Large intestine (tissue), 3 donors: ENCODE results near the gene EIF4B. TPM values are rescaled to one million over a fixed set of nuclear protein-coding genes. Genes with fewer than 3 reads are reported as not detected.
"Not testable (repeated sequence)": the region's sequence is repeated elsewhere in the genome, so short reads cannot be mapped to it uniquely, and the experiment has no call there.

ENCODE experiments used
- DNase-seq, 2 donors: peaks; one replicate each; pipeline versions ENCODE4 v3.0.0 to v3.0.0-alpha.2; 2013
- H3K27ac ChIP-seq: one replicate; pipeline ENCODE4 v1.5.1; 2013; ENCODE audit warnings: low read length
- H3K27me3 ChIP-seq: 2 replicates; pipeline ENCODE4 v1.6.1; 2013; ENCODE audit warnings: low read length; ENCODE audit not compliant: control insufficient read depth, insufficient read depth
- H3K36me3 ChIP-seq: 2 replicates; pipeline ENCODE4 v1.6.1; 2013; ENCODE audit warnings: low read length; ENCODE audit not compliant: control insufficient read depth, insufficient read depth
- H3K4me1 ChIP-seq: one replicate; pipeline ENCODE4 v1.6.1; 2013; ENCODE audit warnings: low read length; ENCODE audit not compliant: control insufficient read depth, insufficient read depth
- H3K4me3 ChIP-seq: one replicate; pipeline ENCODE4 v1.5.1; 2013; ENCODE audit warnings: low read length
- H3K9me3 ChIP-seq: one replicate; pipeline ENCODE4 v1.6.1; 2013; ENCODE audit warnings: mild to moderate bottlenecking, low read depth, low read length, moderate library complexity; ENCODE audit not compliant: control insufficient read depth
- WGBS: methylation state at CpG from one replicate; pipeline ENCODE4 v1.1.5; 2013; ENCODE audit warnings: low lambda C conversion rate; ENCODE audit not compliant: insufficient coverage; 5-methylcytosine and 5-hydroxymethylcytosine counted together
- polyA plus RNA-seq: library from polyadenylated mRNA; unstranded; fragments of 120-200 nt; gene quantifications from one replicate; pipeline ENCODE4 v1.2.1, GENCODE V29; 2013

The EIF4B gene
- polyA plus RNA-seq, 1 donor, result 418 TPM

GRCh38 chr12:52992699-52993557, 13.3 kb upstream of the EIF4B start:
- Histone ChIP-seq H3K27ac (peak overlapping the region; percentile 67), H3K36me3 (no peaks in the 10 kb centered on the region), H3K4me3 (no peak overlapping the region), H3K9me3 (no peaks in the 10 kb centered on the region), H3K4me1 (peaks cover 29% of the 10 kb centered on the region), H3K27me3 (no peaks in the 10 kb centered on the region)
- DNase-seq, result peak; percentile 87 to 94
- WGBS, result 17% methylated on average over 1 of the region's 7 CpGs

GRCh38 chr12:52993558-52993869, 12.7 kb upstream of the EIF4B start:
- Histone ChIP-seq H3K27ac (peak overlapping the region; percentile 67), H3K27me3 (no peaks in the 10 kb centered on the region), H3K4me3 (no peak overlapping the region), H3K4me1 (peaks cover 29% of the 10 kb centered on the region), H3K36me3 (no peaks in the 10 kb centered on the region), H3K9me3 (no peaks in the 10 kb centered on the region)
- DNase-seq, result no peak

- H3K9me3 ChIP-seq, result no peaks in the 10 kb centered on the region
- H3K27me3 ChIP-seq, result no peaks in the 10 kb centered on the region
- no peak overlapping the region for H3K27ac ChIP-seq
- peaks cover 23% of the 10 kb centered on the region for H3K4me1 ChIP-seq
- H3K36me3 ChIP-seq, result no peaks in the 10 kb centered on the region
- no peak overlapping the region for H3K4me3 ChIP-seq
- WGBS, result no CpG with 5 or more reads among the region's 5 CpGs
- DNase-seq, result no peak
Measured at GRCh38 chr12:53004178-53004577, 2.1 kb upstream of the EIF4B start.

- no peak overlapping the region for H3K27ac ChIP-seq
- DNase-seq, result no peak
- 80% methylated on average over 1 of the region's 2 CpGs for WGBS
Measured at GRCh38 chr12:53004582-53004981, 1.7 kb upstream of the EIF4B start.

GRCh38 chr12:53005215-53005985, 856 bp upstream of the EIF4B start:
- peak in 1 of 2 donors; percentile 39 for DNase-seq

More at GRCh38 chr12:53004582-53004981, 1.7 kb upstream of the EIF4B start:
- no peaks in the 10 kb centered on the region for H3K9me3 ChIP-seq
- H3K4me1 ChIP-seq, result peaks cover 21% of the 10 kb centered on the region
- no peaks in the 10 kb centered on the region for H3K36me3 ChIP-seq
- no peak overlapping the region for H3K4me3 ChIP-seq
- no peaks in the 10 kb centered on the region for H3K27me3 ChIP-seq

GRCh38 chr12:53006810-53007309, 604 bp downstream of the EIF4B start:
- H3K36me3 ChIP-seq, result peaks cover 7% of the 10 kb centered on the region

More at GRCh38 chr12:53005215-53005985, 856 bp upstream of the EIF4B start:
- Histone ChIP-seq H3K4me3 (peak overlapping the region; percentile 90), H3K36me3 (no peaks in the 10 kb centered on the region), H3K9me3 (no peaks in the 10 kb centered on the region), H3K27ac (peak overlapping the region; percentile 94), H3K4me1 (peaks cover 14% of the 10 kb centered on the region), H3K27me3 (no peaks in the 10 kb centered on the region)
- 40% methylated on average over 1 of the region's 28 CpGs for WGBS

GRCh38 chr12:53007343-53007742, 1.1 kb downstream of the EIF4B start:
- H3K4me3 ChIP-seq, result peak overlapping the region; percentile 90
- DNase-seq, result no peak
- no CpG with 5 or more reads among the region's 4 CpGs for WGBS
- no peaks in the 10 kb centered on the region for H3K27me3 ChIP-seq
- no peaks in the 10 kb centered on the region for H3K9me3 ChIP-seq
- peaks cover 7% of the 10 kb centered on the region for H3K36me3 ChIP-seq
- peak overlapping the region; percentile 94 for H3K27ac ChIP-seq
- peaks cover 24% of the 10 kb centered on the region for H3K4me1 ChIP-seq

More at GRCh38 chr12:53006810-53007309, 604 bp downstream of the EIF4B start:
- Histone ChIP-seq H3K27ac (peak overlapping the region; percentile 94), H3K9me3 (no peaks in the 10 kb centered on the region), H3K27me3 (no peaks in the 10 kb centered on the region), H3K4me1 (peaks cover 21% of the 10 kb centered on the region), H3K4me3 (peak overlapping the region; percentile 90)
- peak; percentile 73 to 77 for DNase-seq
- WGBS, result no CpG with 5 or more reads among the region's 38 CpGs

- H3K4me3 ChIP-seq, H3K36me3 ChIP-seq, H3K9me3 ChIP-seq, DNase-seq, H3K27me3 ChIP-seq, H3K27ac ChIP-seq: not testable (repeated sequence)
- H3K4me1 ChIP-seq, result peaks cover 24% of the 10 kb centered on the region
- WGBS, result 94% methylated on average over 2 of the region's 15 CpGs
Measured at GRCh38 chr12:53008760-53009159, 2.5 kb downstream of the EIF4B start.

GRCh38 chr12:53010955-53011354, 4.7 kb downstream of the EIF4B start:
- no peak for DNase-seq
- H3K27ac ChIP-seq, result no peak overlapping the region
- H3K4me3 ChIP-seq, result no peak overlapping the region
- peaks cover 13% of the 10 kb centered on the region for H3K36me3 ChIP-seq
- H3K4me1 ChIP-seq, result peaks cover 17% of the 10 kb centered on the region
- WGBS, result no CpG with 5 or more reads among the region's 2 CpGs
- no peaks in the 10 kb centered on the region for H3K27me3 ChIP-seq
- no peaks in the 10 kb centered on the region for H3K9me3 ChIP-seq

- Histone ChIP-seq H3K9me3 (no peaks in the 10 kb centered on the region), H3K4me1 (peaks cover 17% of the 10 kb centered on the region), H3K27ac (peak overlapping the region; percentile 15), H3K36me3 (peaks cover 20% of the 10 kb centered on the region), H3K4me3 (no peak overlapping the region), H3K27me3 (no peaks in the 10 kb centered on the region)
- DNase-seq, result peak in 1 of 2 donors; percentile 47
- 29% methylated on average over 1 of the region's 3 CpGs for WGBS
Measured at GRCh38 chr12:53011889-53012288, 5.6 kb downstream of the EIF4B start.
